ENCODE measurements around the gene RNF123.

DNA sequence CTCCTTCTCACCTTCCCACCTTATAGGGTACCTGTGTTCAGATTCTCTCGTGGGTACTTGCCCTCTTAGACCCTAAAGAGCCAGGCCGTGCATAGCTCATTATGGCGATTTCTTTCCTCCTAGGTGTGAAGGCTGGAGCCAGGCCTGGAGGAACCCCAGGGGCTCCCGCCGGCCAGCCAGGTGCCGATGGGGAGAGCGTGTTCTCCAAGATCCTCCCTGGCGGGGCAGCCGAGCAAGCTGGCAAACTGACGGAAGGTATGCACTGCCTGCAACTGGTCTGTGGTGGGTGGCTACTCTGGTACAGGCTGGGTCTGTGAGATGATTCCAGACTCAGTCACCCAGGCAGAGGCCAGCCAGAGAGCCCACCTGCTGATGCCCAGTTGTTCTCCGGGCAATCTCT, 25.1 kb upstream of the RNF123 start:
- no peak for TF ChIP-seq SIN3A (IDR thresholded peaks at IDR 0.05; ENCODE audit: borderline replicate concordance, insufficient read depth, low read length)
- TF ChIP-seq, protein P1, sequence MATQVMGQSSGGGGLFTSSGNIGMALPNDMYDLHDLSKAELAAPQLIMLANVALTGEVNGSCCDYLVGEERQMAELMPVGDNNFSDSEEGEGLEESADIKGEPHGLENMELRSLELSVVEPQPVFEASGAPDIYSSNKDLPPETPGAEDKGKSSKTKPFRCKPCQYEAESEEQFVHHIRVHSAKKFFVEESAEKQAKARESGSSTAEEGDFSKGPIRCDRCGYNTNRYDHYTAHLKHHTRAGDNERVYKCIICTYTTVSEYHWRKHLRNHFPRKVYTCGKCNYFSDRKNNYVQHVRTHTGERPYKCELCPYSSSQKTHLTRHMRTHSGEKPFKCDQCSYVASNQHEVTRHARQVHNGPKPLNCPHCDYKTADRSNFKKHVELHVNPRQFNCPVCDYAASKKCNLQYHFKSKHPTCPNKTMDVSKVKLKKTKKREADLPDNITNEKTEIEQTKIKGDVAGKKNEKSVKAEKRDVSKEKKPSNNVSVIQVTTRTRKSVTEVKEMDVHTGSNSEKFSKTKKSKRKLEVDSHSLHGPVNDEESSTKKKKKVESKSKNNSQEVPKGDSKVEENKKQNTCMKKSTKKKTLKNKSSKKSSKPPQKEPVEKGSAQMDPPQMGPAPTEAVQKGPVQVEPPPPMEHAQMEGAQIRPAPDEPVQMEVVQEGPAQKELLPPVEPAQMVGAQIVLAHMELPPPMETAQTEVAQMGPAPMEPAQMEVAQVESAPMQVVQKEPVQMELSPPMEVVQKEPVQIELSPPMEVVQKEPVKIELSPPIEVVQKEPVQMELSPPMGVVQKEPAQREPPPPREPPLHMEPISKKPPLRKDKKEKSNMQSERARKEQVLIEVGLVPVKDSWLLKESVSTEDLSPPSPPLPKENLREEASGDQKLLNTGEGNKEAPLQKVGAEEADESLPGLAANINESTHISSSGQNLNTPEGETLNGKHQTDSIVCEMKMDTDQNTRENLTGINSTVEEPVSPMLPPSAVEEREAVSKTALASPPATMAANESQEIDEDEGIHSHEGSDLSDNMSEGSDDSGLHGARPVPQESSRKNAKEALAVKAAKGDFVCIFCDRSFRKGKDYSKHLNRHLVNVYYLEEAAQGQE (IDR thresholded peaks at IDR 0.05; ENCODE audit: insufficient read depth in 1 of 2, low read depth in 2 of 2, low read length in 2 of 2): no peak
- TF ChIP-seq TAF1 (IDR thresholded peaks at IDR 0.05; ENCODE audit: borderline replicate concordance, insufficient read depth, low read length): no peak

All from PFSK-1 (cell line).